ENCODE data around the gene VAV2.

The VAV2 gene

DNA sequence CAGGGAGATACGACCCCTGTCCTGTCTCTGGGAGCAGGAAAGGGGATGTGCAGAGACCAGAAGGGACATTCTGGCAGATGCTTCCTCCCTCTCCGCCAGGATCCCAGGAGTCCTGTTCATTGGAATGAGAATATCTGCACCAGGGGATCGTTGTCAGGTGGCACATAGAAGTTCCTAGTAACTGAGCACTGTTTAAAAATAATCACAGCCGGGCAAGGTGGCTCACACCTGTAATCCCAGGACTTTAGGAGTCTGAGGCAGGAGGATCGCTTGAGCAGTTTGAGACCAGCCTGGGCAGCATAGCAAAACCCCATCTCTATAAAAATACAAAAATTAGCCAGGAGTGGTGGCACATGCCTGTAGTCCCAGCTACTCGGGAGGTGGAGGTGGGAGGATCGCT is 266.2 kb downstream of the VAV2 start:
- no peak for DNase-seq (ENCODE audit: low spot score)
- in situ Hi-C loops (cut with MboI; ENCODE audit: low pct_unique_long_range_greater_than_20kb, low sequenced_read_pairs, unreplicated experiment) = loop anchor here (25.0 kb wide), 1 partner anchor 189 kb away; the partner anchor contains the start of gene ADAMTSL2
- TF ChIP-seq, protein P1, sequence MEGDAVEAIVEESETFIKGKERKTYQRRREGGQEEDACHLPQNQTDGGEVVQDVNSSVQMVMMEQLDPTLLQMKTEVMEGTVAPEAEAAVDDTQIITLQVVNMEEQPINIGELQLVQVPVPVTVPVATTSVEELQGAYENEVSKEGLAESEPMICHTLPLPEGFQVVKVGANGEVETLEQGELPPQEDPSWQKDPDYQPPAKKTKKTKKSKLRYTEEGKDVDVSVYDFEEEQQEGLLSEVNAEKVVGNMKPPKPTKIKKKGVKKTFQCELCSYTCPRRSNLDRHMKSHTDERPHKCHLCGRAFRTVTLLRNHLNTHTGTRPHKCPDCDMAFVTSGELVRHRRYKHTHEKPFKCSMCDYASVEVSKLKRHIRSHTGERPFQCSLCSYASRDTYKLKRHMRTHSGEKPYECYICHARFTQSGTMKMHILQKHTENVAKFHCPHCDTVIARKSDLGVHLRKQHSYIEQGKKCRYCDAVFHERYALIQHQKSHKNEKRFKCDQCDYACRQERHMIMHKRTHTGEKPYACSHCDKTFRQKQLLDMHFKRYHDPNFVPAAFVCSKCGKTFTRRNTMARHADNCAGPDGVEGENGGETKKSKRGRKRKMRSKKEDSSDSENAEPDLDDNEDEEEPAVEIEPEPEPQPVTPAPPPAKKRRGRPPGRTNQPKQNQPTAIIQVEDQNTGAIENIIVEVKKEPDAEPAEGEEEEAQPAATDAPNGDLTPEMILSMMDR (IDR thresholded peaks at IDR 0.05; ENCODE audit: extremely low read depth, insufficient read depth, missing control alignments) = no peak

DNA sequence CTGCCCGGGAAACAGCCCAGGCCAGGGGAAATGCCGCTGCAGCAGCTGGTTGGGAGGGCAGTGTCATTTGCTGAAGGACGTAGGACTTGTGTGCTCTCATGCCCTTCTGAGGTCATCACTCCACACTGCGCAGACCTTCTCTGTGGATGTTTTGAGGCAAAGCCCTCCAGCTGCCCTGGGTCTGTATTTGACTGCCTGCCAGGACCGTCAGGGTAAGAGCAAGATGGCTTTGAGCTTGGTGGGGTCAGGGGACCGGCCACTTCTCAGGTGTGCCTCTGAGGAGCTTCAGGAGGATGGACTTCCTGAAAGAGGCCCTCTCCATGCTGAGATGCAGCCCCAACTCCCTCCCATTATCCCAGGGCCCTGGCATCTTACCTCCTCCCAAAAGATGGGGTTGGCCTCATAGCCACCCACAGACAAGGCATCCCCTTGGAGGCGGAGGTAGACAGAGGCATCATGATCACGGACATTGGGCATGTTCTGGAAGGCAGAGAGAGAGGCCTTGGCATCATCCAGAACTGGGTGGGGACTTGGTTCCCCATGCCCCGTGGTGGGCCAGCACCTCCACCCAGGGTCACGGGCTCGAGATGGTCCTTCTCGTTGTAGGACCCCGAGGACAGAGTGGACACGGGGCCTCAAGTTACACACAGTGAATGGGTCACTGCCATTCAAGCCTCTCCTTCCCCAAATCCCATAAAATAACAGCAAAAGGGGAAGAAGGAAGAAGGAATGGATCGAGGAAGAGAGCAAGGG is 273.4 kb downstream of the VAV2 start:
- TF ChIP-seq, protein P1 (IDR thresholded peaks at IDR 0.05; ENCODE audit: extremely low read depth, insufficient read depth, missing control alignments) = no peak
- DNase-seq (ENCODE audit: low spot score) = no peak
- in situ Hi-C loops (cut with MboI; ENCODE audit: low pct_unique_long_range_greater_than_20kb, low sequenced_read_pairs, unreplicated experiment) = no loop called here

DNA sequence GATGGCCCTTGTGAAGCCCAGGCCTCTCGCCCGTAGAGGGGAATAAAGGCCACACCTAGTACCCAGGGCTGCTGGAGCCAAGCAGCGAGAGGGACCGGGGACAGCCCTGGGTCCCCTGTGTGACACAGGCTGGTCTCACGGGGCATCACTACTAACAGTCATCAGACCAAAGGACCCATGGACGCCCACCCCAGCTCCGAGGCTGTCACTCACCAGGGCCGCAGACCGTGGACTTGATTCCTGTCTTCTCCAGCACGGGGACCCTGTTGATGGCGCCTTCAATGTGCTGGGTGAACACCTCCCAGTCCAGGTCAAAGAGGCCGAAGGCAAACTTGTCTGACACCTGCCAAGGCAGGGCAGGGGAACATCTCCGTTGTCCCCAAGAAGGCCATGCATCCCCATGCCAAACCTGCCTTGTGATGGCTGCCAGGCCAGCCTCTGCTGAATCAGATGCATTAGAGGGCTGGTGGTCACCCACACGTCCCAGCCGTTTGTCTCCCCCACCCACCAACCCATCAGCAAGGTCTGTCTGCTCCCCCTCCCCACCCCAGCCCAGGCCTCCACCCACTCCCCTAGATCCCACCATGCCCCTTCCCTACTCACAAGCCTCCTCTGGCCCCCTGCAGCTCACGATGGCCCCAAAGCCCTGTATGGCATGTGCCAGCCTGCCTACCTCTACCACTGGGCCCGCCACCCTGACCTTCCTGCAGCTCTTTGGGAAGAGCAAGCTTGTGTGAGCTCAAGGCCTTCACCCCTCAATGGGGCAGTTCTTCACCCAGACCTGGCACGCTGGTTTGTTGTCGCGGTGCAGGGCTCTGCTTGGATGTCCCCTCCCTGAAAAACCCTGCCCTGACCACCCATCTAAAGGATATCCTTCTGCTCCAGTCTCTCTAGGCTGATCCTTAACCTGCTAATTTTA is 274.8 kb downstream of the VAV2 start:
- DNase-seq (ENCODE audit: low spot score) = no peak
- TF ChIP-seq, protein P1 (IDR thresholded peaks at IDR 0.05; ENCODE audit: extremely low read depth, insufficient read depth, missing control alignments) = no peak
- in situ Hi-C loops (cut with MboI; ENCODE audit: low pct_unique_long_range_greater_than_20kb, low sequenced_read_pairs, unreplicated experiment) = no loop called here

DNA sequence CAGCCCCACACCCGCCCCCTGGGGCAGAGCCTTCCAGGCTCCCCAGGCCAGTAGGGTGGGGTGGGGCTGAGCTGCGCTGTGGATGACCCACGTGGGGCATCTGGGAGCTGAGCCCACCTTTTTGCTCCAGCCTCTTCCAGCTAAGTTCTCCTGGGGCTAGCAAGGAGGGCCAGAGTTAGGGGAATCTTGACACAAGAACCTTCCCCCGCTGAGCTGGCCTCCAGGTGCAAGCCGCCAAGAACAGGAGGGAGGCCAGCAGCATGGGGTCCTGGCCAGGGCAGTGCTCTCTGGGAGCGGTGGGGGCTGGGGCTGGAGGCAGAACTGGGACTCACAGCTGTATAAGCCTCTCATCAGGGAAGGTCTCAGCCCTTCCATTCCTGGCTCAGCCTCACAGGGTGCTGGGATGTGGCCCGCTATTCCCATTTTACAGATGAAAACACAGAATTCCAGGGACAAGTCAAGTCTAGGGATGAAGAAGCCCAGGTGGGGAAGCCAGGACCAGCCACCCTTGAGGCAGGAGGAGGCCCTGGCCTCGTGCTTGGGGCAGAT is 275.5 kb downstream of the VAV2 start:
- no peak for DNase-seq (ENCODE audit: low spot score)
- TF ChIP-seq, protein P1 (IDR thresholded peaks at IDR 0.05; ENCODE audit: extremely low read depth, insufficient read depth, missing control alignments) = no peak
- in situ Hi-C loops (cut with MboI; ENCODE audit: low pct_unique_long_range_greater_than_20kb, low sequenced_read_pairs, unreplicated experiment) = no loop called here

DNA sequence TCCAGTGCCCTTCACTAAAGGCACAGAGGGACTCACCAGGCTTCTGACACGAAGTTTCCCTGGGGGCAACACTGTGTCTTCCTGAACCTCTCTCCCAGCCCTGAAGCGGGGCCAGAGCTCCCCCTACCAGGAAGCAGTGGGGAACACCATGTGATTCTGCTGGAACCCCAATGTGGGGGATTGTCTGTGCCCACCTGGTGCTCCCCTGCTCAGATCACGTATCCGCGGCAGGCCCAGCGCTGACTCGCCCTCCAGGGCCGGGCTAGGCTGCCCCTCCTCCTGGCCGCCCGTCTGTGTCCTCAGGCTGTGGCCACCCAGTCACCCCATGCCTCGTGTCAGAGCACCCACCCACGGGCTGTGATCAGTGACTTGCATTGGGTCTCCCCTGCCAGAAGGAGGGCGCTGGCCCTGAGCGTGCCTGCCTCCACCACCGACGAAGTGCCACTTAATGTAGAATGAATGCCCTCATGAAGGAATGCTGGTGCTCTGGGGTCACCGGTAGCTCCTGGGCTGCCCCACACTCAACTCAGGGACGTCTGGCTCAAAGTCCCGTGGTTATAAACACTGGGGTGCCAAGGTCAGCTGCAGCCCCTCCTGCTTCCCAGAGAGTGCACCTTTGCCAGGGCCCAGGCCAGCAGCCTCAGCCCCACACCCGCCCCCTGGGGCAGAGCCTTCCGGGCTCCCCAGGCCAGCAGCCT is 276.1 kb downstream of the VAV2 start:
- TF ChIP-seq, protein P1 (IDR thresholded peaks at IDR 0.05; ENCODE audit: extremely low read depth, insufficient read depth, missing control alignments) = peak; percentile 48
- in situ Hi-C loops (cut with MboI; ENCODE audit: low pct_unique_long_range_greater_than_20kb, low sequenced_read_pairs, unreplicated experiment) = no loop called here
- no peak for DNase-seq (ENCODE audit: low spot score)

DNA sequence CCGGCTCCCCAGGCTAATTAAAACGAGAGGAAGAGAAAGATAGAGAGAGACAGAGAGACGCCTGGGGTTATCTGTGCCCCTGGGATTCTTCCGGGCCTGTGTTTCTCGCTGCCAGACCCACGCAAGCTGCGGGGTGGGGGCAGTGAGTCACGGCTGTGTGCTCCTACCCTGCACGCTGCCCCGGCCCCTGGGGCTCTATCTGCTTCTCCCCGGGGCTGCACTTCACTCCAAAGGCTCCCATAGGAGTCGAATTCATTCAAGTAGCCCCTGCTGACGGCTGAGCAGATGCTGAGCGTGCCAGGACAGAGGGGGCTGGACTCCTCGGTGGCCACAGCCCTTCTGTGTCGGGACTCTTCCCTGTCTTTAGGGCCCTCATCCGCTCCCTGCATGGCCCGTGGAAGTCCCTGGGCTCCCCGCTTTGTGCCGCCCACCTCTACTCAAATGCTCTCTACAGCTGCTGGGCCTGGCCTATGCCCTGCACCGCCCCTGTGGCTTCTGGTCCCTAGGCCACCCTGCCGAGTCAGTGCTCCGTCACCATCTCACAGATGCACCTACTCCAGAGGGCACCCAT is 276.7 kb downstream of the VAV2 start:
- DNase-seq (ENCODE audit: low spot score) = no peak
- TF ChIP-seq, protein P1 (IDR thresholded peaks at IDR 0.05; ENCODE audit: extremely low read depth, insufficient read depth, missing control alignments) = no peak
- in situ Hi-C loops (cut with MboI; ENCODE audit: low pct_unique_long_range_greater_than_20kb, low sequenced_read_pairs, unreplicated experiment) = no loop called here

Measured in GM13977 (cell line).